Activated CD4-positive, alpha-beta T cell treated with anti-CD3 and anti-CD28 coated beads, Interleukin-2, amount 50 U/mL, for 48 hours (primary cell): ENCODE results near the gene PERCC1.

Source experiments
- DNase-seq, 2 experiments: peaks; one replicate each; pipeline ENCODE4 v3.0.0-alpha.2; 2020

The PERCC1 gene

GRCh38 chr16:1430759-1431496 lies at the start of gene PERCC1:
PERCC1 (plus strand) TSS chr16:1431078; CDS start chr16:1432594, 1,516 bp downstream.
- DNase-seq: no peak

GRCh38 chr16:1381612-1382406 lies 49.1 kb upstream of the PERCC1 start:
- no peak for DNase-seq

GRCh38 chr16:1383556-1383955 lies 47.3 kb upstream of the PERCC1 start:
- DNase-seq: no peak

GRCh38 chr16:1385232-1385631 lies 45.6 kb upstream of the PERCC1 start:
- no peak for DNase-seq

GRCh38 chr16:1387331-1387730 lies 43.5 kb upstream of the PERCC1 start:
- no peak for DNase-seq

GRCh38 chr16:1389762-1390161 lies 41.1 kb upstream of the PERCC1 start:
- no peak for DNase-seq

- no peak for DNase-seq
Observed at GRCh38 chr16:1390239-1390779, 40.6 kb upstream of the PERCC1 start.

GRCh38 chr16:1392826-1393225 lies 38.1 kb upstream of the PERCC1 start:
- DNase-seq: no peak

GRCh38 chr16:1393613-1394176 lies 37.2 kb upstream of the PERCC1 start:
- no peak for DNase-seq

- DNase-seq: no peak
Observed at GRCh38 chr16:1394367-1394951, 36.4 kb upstream of the PERCC1 start.

GRCh38 chr16:1395444-1396031 lies 35.3 kb upstream of the PERCC1 start:
- no peak for DNase-seq

GRCh38 chr16:1397779-1398178 lies 33.1 kb upstream of the PERCC1 start:
- no peak for DNase-seq

- DNase-seq: no peak
Observed at GRCh38 chr16:1398351-1398750, 32.5 kb upstream of the PERCC1 start.

- DNase-seq: no peak
Observed at GRCh38 chr16:1398826-1399581, 31.9 kb upstream of the PERCC1 start.

- no peak for DNase-seq
Observed at GRCh38 chr16:1401061-1401757, 29.7 kb upstream of the PERCC1 start.

- no peak for DNase-seq
Observed at GRCh38 chr16:1401758-1402154, 29.1 kb upstream of the PERCC1 start.

GRCh38 chr16:1403036-1403435 lies 27.8 kb upstream of the PERCC1 start:
- DNase-seq: no peak

GRCh38 chr16:1403733-1404132 lies 27.1 kb upstream of the PERCC1 start:
- no peak for DNase-seq

GRCh38 chr16:1407753-1408152 lies 23.1 kb upstream of the PERCC1 start:
- DNase-seq: no peak

- DNase-seq: peak; percentile 96 to 97
Observed at GRCh38 chr16:1408171-1408837, 22.6 kb upstream of the PERCC1 start.

- DNase-seq: no peak
Observed at GRCh38 chr16:1412847-1413246, 18.0 kb upstream of the PERCC1 start.
